Cardiac fibroblast (primary cell): ENCODE results near the gene KRT35.
A peak's percentile ranks its signal among the peaks of the same experiment; 100 is the strongest.

Source experiments
- DNase-seq, 2 donors: peaks; one replicate each; pipeline versions ENCODE4 v3.0.0 to v3.0.0-alpha.2; 2010; ENCODE audit warnings: low read depth in 2 of 2
- H3K4me3 ChIP-seq, 2 donors: replicated peaks in 1 of 2; 1 replicate in 1 of 2; 2 replicates in 1 of 2; pipeline ENCODE4 v1.5.1; 2011; ENCODE audit warnings: low read depth in 2 of 2, low read length in 2 of 2, mild to moderate bottlenecking in 2 of 2, moderate library complexity in 1 of 2
- TF ChIP-seq, protein P1 (sequence below): IDR thresholded peaks from one replicate; pipeline ENCODE4 v1.5.1; 2011; ENCODE audit warnings: low read depth, mild to moderate bottlenecking, low read length, inconsistent platforms

The KRT35 gene

DNA sequence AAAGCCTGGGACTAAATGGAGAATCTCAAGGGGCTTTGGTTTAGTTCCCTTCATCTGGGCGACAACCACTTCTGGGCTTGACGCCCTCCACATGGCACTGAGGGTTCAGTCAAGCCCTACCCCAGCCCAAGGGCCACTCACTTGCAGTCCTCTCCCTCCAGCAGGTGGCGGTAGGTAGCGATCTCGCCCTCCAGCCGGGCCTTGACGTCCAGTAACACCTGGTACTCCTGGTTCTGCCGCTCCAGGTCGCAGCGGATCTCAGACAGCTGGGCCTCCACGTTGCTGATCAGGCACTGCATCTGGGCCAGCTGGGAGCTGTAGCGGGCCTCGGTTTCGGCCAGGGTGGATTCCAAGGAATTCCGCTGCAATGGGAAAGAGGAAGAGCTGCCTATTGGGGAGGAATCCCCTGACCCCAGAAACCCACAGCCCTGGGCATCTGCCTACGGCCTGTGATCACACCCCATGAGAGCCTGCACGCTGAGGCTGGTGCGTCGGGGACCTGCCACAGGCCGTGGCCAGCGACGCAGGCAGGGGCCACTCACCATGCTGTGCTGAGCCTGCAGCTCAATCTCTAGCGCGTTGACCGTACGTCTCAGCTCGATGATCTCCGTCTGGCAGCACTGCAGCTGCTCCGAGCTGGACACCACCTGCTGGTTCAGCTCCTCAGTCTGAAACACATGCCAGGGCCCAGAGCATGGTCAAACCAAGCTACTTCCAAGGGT lies 6.0 kb upstream of the KRT35 start:
- peak in 1 of 2 donors; percentile 9 for DNase-seq
- no peak overlapping the region for H3K4me3 ChIP-seq
- TF ChIP-seq, protein P1, sequence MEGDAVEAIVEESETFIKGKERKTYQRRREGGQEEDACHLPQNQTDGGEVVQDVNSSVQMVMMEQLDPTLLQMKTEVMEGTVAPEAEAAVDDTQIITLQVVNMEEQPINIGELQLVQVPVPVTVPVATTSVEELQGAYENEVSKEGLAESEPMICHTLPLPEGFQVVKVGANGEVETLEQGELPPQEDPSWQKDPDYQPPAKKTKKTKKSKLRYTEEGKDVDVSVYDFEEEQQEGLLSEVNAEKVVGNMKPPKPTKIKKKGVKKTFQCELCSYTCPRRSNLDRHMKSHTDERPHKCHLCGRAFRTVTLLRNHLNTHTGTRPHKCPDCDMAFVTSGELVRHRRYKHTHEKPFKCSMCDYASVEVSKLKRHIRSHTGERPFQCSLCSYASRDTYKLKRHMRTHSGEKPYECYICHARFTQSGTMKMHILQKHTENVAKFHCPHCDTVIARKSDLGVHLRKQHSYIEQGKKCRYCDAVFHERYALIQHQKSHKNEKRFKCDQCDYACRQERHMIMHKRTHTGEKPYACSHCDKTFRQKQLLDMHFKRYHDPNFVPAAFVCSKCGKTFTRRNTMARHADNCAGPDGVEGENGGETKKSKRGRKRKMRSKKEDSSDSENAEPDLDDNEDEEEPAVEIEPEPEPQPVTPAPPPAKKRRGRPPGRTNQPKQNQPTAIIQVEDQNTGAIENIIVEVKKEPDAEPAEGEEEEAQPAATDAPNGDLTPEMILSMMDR, result peak; percentile 65

DNA sequence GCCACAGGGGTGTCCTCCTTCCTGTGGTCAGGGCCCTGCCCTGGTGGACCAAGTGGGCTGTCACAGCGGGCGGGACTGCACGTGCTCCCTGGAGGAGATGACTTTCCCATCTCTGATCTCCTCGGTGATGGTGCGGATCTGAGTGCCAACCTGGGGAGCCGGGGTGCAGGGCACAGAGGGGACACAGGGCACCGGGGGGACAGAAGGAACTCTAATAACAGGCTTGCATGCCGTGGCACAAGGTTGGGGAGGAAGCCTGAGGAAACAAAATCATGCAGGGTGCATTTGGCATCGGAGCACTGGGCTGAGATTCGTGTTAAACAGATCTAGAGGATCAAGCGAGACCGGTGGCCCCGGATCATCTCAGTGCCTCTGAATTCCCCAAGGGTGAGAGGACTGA lies 5.4 kb upstream of the KRT35 start:
- no peak for DNase-seq
- TF ChIP-seq, protein P1, result no peak
- no peak overlapping the region for H3K4me3 ChIP-seq

DNA sequence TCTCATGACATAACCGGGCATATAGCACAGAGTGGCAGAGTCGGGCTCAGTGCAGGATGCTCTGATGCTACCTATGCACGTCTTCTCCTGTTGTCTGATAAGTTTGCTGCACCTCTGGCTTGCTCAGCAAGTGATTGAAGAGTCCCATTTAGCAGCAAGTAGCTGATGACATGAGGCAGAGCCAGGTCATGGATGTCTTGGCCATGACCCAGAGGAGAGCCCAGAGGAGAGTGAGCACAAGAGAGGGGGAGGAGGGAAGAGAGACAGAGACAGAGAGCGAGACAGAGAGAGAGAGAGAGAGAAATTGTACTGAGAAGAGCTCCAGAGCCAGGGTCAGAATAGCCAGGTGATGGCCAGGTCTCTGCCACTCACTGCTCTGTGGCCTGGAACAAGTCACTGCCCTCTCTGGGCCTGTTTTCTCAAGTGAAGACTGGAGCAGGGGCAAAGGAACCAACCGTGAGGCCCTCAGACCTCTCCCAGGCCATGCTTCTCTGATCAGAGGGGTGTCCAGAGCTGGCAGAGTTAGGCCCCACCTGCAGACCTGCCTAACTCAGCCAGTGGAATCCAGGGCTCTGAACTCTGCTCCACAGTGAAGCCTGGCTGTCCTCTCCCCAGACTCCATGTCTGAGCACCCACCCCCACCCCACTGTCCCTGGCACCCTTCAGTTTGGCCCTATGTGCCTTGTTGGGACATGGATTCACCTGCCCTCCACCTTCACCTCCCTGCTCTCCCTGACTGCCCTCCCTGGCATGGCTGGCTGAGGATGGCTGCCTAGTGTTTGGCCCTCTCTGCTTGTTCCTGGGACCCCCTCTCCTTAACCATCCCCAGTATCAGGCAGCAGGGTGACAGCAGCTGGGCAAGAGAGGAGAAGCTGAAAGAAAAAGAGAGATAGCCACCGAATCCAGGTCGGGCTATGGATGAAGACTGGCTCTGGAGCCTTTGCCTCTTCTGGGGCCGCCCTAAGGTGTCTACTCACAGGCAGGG lies 4.3 kb upstream of the KRT35 start:
- no peak overlapping the region for H3K4me3 ChIP-seq
- DNase-seq, result no peak
- TF ChIP-seq, protein P1, result no peak

DNA sequence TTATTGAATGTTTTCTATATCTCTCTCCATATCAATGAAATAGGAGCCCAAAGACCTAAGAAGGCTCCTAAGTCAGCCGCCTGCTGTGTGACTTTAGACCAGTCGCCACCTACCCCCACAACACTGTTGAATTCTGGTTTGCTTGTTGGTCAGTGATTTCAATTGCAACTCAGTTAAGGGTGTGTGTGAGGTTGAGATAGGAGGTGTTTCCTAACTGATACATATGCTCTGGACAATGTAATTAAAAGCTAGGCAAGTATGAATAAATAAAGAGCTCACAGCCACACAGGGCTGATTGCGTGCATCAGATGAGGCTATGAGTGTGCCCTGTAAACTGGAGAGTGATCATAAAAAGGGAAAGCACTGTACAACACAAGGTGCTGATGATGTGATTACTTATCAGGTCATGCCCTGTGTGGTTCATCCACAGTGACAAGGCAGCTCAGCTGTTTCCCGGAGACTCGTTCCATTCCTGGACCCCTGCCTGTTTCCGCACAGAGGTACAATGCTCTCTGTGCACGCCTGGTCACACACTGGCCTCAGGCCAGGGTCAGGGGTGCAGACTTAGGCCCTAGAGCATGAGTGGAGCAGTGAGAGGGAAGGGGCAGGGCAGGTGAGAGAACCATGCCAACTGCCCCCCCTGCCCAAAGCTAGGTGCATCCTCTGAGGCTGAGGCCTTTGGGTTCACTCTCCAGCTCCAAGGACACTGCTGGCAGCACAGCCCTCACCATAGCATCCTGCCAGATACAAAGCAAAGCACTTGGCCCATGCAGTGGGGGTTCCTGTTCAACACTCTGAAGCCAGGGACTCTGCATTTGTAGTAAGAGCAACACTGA lies 3.3 kb upstream of the KRT35 start:
- no peak overlapping the region for H3K4me3 ChIP-seq
- peak in 1 of 2 donors; percentile 13 for DNase-seq
- TF ChIP-seq, protein P1, result no peak

DNA sequence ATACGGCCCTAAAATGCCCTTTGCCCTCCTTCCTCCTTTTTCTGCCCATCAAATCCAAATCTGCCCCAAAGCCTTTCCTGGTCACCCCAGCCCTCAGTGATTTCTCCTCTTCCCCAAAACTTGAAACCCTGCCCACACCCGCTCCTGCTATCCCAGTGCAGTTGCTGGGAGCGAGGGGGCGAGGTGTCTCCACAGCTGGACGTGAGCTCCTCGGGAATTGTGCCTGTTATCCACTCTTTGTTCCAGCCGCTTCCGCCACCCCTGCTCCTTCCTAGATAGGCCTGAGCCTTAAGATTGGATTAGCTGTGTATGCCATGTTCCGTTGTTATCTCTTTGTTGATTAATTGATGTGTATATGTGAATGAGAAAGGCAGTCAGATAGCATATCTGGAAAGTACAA lies 2.6 kb upstream of the KRT35 start:
- DNase-seq, result no peak
- TF ChIP-seq, protein P1, result no peak
- no peak overlapping the region for H3K4me3 ChIP-seq

DNA sequence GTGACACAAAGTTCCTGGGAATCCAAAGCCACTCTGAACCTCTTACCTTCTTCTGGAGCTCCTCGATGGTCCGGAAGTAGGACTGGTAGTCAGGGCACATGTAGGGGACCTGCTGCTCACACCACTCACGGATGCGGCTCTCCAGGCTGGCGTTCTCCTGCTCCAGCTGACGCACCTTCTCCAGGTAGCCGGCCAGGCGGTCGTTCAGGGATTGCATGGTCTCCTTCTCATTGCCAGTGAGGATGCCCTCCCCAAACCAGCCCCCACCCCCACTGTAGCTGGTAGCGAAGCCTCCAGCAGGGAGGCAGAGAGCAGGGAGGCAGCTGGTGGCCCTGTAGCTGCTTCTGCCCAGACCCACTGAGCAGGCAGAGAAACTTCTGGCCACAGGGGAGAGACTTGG lies 370 bp downstream of the KRT35 start:
- DNase-seq, result no peak
- TF ChIP-seq, protein P1, result no peak

More for the DNA sequence above, 370 bp downstream of the KRT35 start:
- no peak overlapping the region for H3K4me3 ChIP-seq
